Activated naive CD8-positive, alpha-beta T cell treated with anti-CD3 and anti-CD28 coated beads, Interleukin-2, amount 50 U/mL, for 16 hours (primary cell): ENCODE results near the gene LAMA2.
"Not testable (repeated sequence)": the region's sequence is repeated elsewhere in the genome, so short reads cannot be mapped to it uniquely, and the experiment has no call there.

ENCODE experiments used
- DNase-seq: peaks from one replicate; pipeline ENCODE4 v3.0.0-alpha.2; 2020; ENCODE audit warnings: low read depth, low spot score

Gene LAMA2

GRCh38 chr6:129073691-129074395 is 190.9 kb downstream of the LAMA2 start:
- no peak for DNase-seq

DNA sequence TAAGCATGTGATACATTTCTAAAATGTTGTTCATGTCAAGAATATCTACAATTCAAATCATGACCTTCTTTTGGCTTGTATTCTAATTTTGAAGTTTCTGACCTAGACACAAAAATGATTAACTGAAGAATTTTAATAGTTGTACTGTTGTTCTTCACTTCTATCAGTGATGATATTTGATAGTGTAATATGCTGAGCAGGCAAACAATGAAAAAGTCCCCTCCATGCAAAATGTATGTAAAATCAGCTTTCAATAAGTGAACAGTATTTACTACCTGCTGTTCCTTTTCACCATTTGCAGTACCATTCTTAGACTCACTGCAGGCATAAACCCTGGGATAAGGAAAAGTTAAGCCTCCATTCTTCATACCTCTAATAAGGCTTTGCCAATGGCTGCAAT is 201.5 kb downstream of the LAMA2 start:
- DNase-seq: no peak

DNA sequence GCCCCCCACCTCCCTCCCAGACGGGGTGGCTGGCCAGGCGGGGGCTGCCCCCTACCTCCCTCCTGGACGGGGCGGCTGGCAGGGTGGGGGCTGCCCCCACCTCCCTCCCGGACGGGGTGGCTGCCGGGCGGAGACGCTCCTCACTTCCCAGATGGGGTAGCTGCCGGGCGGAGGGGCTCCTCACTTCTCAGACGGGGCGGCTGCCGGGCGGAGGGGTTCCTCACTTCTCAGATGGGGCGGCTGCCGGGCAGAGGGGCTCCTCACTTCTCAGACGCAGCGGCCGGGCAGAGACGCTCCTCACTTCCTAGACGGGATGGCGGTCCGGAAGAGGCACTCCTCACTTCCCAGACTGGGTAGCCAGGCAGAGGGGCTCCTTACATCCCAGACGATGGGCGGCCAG is 205.5 kb downstream of the LAMA2 start:
- DNase-seq: not testable (repeated sequence)

GRCh38 chr6:129089357-129089756 is 206.4 kb downstream of the LAMA2 start:
- DNase-seq: no peak

DNA sequence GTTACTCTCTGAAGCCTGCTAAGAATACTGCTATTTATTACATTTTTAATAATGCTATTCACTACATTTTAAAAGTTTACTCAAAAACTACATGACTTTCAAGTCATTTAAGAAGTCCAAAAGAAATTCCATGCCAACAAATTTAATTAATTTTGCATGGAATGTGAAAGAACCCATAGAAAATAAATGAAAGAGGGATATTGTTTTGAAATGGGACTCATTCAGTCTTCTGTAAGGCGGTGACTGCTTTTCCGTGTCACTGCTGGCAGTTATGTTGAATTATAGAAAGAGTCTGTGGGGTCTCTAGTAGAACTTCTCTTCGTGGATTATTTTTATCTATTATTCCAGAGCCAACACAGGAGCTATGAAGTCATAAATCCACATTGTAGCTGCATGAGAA is 211.2 kb downstream of the LAMA2 start:
- DNase-seq: no peak

GRCh38 chr6:129096651-129097290 is 213.8 kb downstream of the LAMA2 start:
- DNase-seq: no peak

GRCh38 chr6:129098061-129098553 is 215.2 kb downstream of the LAMA2 start:
- DNase-seq: no peak

DNA sequence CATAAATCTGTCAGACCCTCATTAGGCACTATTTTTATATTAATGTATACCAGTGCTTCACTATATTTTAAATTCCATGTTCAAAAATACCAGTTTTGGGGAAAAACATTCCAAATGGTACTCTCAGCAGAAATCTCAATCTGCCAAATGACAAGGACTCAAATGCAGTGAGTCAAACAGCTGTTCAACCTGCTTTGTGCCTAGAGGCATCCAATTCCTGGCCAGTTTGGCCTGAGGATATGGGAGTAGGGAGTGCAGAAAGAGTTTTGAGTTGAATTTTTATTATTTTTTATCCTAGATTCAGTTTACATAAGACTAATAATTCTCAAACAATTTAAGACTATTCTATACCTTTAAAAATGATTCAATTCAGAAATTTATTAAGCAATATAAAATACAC is 216.8 kb downstream of the LAMA2 start:
- DNase-seq: no peak

DNA sequence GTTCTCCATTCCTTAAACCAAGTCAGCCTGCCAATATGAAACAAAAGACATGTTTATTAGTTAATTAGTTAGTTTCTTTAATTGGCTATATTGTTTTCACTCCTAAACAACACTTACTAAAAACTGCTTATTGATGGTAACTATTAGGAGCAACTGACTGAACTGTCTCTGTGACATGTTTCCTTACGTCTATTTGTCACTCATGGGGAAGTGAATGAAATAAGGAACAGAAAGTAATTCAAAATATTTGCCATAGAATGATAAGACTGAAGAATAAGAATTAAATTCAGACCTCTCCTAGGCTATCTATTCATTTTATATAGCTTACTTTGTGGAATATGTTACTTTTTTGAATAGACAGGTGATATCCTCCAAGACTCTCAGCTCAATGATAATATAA is 217.2 kb downstream of the LAMA2 start:
- no peak for DNase-seq

- no peak for DNase-seq
These were observed 219.8 kb downstream of the LAMA2 start for GRCh38 chr6:129102741-129103140.

- no peak for DNase-seq
These were observed 221.2 kb downstream of the LAMA2 start for GRCh38 chr6:129104131-129104530.

- no peak for DNase-seq
These were observed 221.6 kb downstream of the LAMA2 start for GRCh38 chr6:129104560-129104959.

DNA sequence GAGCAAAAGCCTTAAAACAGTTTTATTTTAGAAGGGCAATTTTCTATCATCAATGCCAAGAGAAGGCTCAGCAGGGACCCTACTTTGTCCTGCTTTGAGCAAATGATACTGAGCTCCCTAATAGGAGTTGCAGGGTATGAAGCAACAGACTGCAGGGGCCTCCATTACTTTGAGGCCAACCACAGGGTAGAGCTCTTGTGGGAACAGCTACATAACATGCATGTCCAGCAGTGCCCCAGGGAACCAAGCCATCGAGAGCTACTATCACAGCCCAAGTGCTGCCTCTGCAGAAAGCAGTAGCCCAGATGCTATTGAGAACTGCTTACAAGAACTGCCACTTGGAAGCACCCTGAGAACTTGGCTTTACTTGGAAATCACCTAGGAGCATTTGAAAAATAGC is 222.1 kb downstream of the LAMA2 start:
- DNase-seq: no peak

DNA sequence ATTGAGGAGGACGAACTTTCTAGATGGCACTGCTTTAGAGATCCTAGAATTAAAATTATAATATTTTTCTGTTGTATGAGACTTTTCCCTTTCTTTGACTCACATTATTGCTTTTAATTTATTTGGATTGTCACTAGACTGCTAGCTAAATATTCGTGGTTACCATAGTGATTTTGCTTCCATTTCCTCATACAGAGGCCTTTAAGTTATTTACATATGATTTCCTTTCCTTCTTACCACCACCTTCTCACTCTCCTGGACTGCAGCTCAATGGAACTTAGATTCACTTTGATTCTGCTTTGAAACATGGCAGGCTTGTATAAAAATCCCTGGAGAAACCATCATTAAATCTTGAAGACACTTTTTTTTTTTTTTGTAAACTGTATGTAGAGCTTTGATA is 222.9 kb downstream of the LAMA2 start:
- no peak for DNase-seq

DNA sequence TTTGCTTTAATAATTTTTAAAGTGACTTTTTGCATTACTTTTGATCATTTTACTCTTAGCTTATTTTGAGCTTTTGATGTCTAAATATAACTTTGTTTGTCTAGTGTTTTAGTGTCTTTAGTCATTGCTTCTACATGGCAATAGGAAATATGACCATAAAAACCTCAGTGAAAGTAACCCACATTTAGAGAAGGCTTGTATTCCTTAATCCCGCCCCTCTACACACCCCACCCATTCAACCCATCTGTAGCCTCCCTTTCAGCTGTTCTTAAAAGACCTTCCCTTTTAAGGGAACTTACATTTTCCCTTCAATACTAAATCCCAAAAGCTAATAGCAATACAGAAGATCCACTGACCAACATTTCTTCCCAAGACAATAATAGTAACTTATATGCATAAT is 225.4 kb downstream of the LAMA2 start:
- no peak for DNase-seq

GRCh38 chr6:129110690-129111343 is 227.9 kb downstream of the LAMA2 start:
- no peak for DNase-seq

DNA sequence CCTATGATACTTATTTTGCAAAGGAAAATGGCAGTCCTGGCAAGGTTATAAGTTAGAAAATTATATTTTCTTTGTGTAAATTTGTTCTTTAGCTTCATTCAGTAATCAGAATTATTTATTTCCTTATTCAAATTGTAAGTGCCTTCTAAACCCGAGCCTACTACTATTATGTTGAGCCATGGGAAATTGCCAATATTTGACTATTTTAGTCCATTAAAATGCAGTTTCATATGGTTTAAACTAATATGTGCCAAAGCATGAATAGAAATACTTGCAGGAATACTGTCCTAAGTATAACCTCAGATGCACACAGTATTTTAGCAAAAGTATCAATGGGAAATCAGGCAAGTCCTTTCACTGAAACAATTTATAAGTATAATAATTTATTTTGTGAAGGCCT is 228.4 kb downstream of the LAMA2 start:
- no peak for DNase-seq

DNA sequence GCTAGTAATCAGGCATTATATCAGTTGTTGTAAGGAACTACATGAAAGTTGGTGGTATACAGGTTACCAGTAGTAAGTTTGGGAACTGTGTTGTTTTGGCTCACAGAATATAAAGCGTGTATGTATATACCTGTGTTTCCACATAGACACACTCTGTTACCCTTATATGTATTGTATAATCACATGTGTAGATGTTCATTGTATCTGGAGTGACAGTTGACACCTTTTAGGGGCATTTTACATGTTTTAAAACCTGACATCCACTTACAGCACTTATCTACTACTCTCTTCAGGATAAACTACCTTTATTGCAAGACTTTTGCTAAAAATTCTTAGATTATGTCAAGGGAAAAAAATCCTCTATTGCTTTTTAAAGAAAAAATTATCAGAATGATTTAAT is 228.9 kb downstream of the LAMA2 start:
- no peak for DNase-seq

DNA sequence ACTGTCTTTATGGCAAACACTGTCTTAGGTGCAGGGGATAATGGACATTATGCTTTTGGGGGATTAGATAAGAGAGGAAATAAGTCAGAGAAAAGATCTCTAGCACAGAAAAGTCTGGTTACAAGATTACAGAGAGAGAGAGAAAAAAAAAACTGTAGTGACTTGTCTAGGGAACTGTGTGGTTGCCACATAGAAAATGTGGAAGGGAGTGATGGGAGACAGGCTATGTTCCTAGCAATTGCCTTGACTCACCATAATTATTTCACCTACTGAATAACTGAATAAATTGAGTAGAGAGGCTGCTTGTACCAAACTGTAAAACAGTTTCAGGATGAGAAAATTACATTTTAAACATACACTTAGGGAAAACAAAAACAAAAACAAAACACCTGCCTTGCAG is 229.7 kb downstream of the LAMA2 start:
- DNase-seq: no peak

GRCh38 chr6:129113637-129114036 is 230.7 kb downstream of the LAMA2 start:
- no peak for DNase-seq

DNA sequence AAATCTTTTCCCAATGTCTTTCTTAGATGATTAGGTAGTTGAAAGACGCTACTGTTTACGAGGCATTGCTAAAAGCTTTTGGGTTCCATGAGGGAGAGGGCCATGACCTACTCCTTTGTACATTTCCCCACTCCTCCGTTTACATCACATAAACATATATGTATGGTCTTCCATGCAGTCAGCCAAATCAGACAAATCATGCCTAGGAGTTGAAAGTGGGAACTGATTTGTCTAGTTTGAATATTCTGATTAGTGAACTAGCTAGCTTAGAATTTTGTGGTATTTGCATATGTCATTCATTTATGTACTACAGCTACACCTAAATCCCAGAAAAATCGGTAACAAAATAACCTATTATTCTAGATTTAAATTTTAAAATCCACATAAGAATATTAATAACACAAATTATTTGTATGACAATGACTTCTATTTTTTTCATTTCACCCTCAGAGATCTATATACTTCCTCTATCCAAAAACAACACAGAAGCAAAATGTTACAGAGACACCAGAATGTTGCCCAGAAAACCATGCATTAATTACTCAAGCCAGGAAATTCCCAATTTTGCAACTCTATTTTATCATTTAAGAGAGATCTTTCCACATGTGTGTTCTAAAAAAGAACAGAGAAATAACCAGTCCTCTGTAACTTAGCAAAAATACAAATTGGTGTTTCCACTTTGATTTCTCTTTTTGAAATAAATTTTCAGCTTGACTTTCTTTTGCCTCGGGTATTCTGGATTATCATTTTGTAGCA is 231.9 kb downstream of the LAMA2 start:
- DNase-seq: no peak

GRCh38 chr6:129115471-129115870 is 232.5 kb downstream of the LAMA2 start:
- no peak for DNase-seq
